ENCODE results near the gene STAT5A. TPM values are rescaled to one million over a fixed set of nuclear protein-coding genes. Genes with fewer than 3 reads are reported as not detected.

STAT5A gene
- 27.3 and 34.0 TPM in 2 replicates for total RNA-seq

DNA sequence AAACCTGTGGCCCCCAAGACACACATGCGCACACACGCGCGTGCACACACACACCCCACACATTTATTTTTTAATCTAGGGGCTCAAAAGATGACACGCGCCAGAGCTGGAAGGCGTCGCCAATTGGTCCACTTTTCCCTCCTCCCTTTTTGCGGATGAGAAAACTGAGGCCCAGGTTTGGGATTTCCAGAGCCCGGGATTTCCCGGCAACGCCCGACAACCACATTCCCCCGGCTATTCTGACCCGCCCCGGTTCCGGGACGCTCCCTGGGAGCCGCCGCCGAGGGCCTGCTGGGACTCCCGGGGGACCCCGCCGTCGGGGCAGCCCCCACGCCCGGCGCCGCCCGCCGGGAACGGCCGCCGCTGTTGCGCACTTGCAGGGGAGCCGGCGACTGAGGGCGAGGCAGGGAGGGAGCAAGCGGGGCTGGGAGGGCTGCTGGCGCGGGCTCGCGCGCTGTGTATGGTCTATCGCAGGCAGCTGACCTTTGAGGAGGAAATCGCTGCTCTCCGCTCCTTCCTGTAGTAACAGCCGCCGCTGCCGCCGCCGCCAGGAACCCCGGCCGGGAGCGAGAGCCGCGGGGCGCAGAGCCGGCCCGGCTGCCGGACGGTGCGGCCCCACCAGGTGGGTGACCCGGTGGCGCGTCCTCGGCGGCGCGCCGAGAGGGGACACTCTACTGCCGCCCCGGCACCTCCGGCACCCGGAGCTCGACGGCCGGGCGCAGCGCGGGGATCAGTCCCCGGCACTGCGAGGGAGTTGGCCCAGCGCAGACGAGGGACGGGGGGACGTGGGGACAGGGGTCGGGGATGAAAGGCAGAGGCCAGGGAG, at the start of gene STAT5A:
TSS of gene STAT5A (plus strand) at position 522 of the 826 bp plus-strand sequence. CDS start 914 bp downstream, outside the sequence.

GRCh38 chr17:42276359-42276608, 12.0 kb upstream of the STAT5A start, which contains the start of gene STAT5B:
STAT5B (minus strand) TSS chr17:42276391; CDS start chr17:42232127, 44,264 bp downstream.

Other genes starting within 250 kb of the STAT5A start
- gene C17orf113, start 237.9 kb upstream of the STAT5A start, total RNA-seq: 0.18 and 0.49 TPM in 2 replicates
- gene ZNF385C, start 190.0 kb upstream of the STAT5A start, total RNA-seq: not detected in 2 replicates
- 6.3 and 10.4 TPM in 2 replicates for gene DHX58, start 175.8 kb upstream of the STAT5A start, total RNA-seq
- 9.9 and 10.2 TPM in 2 replicates for gene KAT2A, start 167.1 kb upstream of the STAT5A start, total RNA-seq
- not detected in 2 replicates for gene HSPB9, start 165.7 kb upstream of the STAT5A start, total RNA-seq
- 120 and 154 TPM in 2 replicates for gene RAB5C, start 133.5 kb upstream of the STAT5A start, total RNA-seq
- not detected in 2 replicates for gene KCNH4, start 107.4 kb upstream of the STAT5A start, total RNA-seq
- gene HCRT, start 103.0 kb upstream of the STAT5A start, total RNA-seq: not detected in 2 replicates
- gene GHDC, start 94.0 kb upstream of the STAT5A start, total RNA-seq: 16.8 and 22.5 TPM in 2 replicates
- 20.6 and 22.9 TPM in 2 replicates for gene STAT5B, start 12.1 kb upstream of the STAT5A start, total RNA-seq
- 128 and 160 TPM in 2 replicates for gene STAT3, start 99.9 kb downstream of the STAT5A start, total RNA-seq
- gene CAVIN1, start 134.8 kb downstream of the STAT5A start, total RNA-seq: 781 and 918 TPM in 2 replicates
- gene ATP6V0A1, start 170.4 kb downstream of the STAT5A start, total RNA-seq: 20.6 and 22.4 TPM in 2 replicates
- 68.9 and 84.5 TPM in 2 replicates for gene NAGLU, start 247.7 kb downstream of the STAT5A start, total RNA-seq

Measured in cardiac atrium fibroblast (primary cell).